SKM-1 (cell line): ENCODE results near the gene MARCHF10.
"Not testable (repeated sequence)": the region's sequence is repeated elsewhere in the genome, so short reads cannot be mapped to it uniquely, and the experiment has no call there.

Experiments
- DNase-seq: peaks from one replicate; lab custom pipeline; 2025; ENCODE audit not compliant: unreplicated experiment; lab: John Stamatoyannopoulos, UW

MARCHF10 gene

GRCh38 chr17:62807812-62808575, at the start of gene MARCHF10:
Gene MARCHF10, minus strand, starts transcription at chr17:62808314. Its CDS starts 6,579 bp downstream, at chr17:62801735.
- no peak for DNase-seq

GRCh38 chr17:62857526-62857925, 49.4 kb upstream of the MARCHF10 start:
- no peak for DNase-seq

- no peak for DNase-seq
Observed at GRCh38 chr17:62856594-62856993, 48.5 kb upstream of the MARCHF10 start.

GRCh38 chr17:62855156-62855555, 47.0 kb upstream of the MARCHF10 start:
- no peak for DNase-seq

- no peak for DNase-seq
Observed at GRCh38 chr17:62854098-62854680, 46.1 kb upstream of the MARCHF10 start.

- DNase-seq: no peak
Observed at GRCh38 chr17:62852195-62852594, 44.1 kb upstream of the MARCHF10 start.

GRCh38 chr17:62849591-62850415, 41.7 kb upstream of the MARCHF10 start:
- DNase-seq: not testable (repeated sequence)

GRCh38 chr17:62848334-62848733, 40.2 kb upstream of the MARCHF10 start:
- no peak for DNase-seq

GRCh38 chr17:62847426-62847825, 39.3 kb upstream of the MARCHF10 start:
- no peak for DNase-seq

GRCh38 chr17:62840871-62841270, 32.8 kb upstream of the MARCHF10 start:
- no peak for DNase-seq

- not testable (repeated sequence) for DNase-seq
Observed at GRCh38 chr17:62833816-62834215, 25.7 kb upstream of the MARCHF10 start.

GRCh38 chr17:62832405-62832804, 24.3 kb upstream of the MARCHF10 start:
- no peak for DNase-seq

- peak; percentile 51 for DNase-seq
Observed at GRCh38 chr17:62831066-62831465, 23.0 kb upstream of the MARCHF10 start.

GRCh38 chr17:62827746-62828485, 19.8 kb upstream of the MARCHF10 start:
- DNase-seq: peak; percentile 62

GRCh38 chr17:62826956-62827355, 18.8 kb upstream of the MARCHF10 start:
- DNase-seq: no peak

GRCh38 chr17:62825182-62825581, 17.1 kb upstream of the MARCHF10 start:
- no peak for DNase-seq

GRCh38 chr17:62824290-62825131, 16.4 kb upstream of the MARCHF10 start:
- peak; percentile 64 for DNase-seq

- no peak for DNase-seq
Observed at GRCh38 chr17:62823111-62823893, 15.2 kb upstream of the MARCHF10 start.
